PC-3 (cell line): ENCODE data around the gene HK1. TPM values are rescaled to one million over a fixed set of nuclear protein-coding genes. Genes with fewer than 3 reads are reported as not detected.

Experiments used
- ATAC-seq: fragments of 200-7000 bp; cut with Tn5 transposase; 2 replicates; pipeline ENCODE4 v1.9.1; 2020; ENCODE audit warnings: mild to moderate bottlenecking, moderate library complexity
- BruUV-seq: library from RNA; stranded (reverse); fragments of 400-500 nt; replicated peaks from 2 replicates; lab custom pipeline; 2021; lab: Mats Ljungman, UMichigan
- CTCF ChIA-PET: fragments of 300-600 bp; sonication (Branson Sonifier 250); formaldehyde crosslinking; loops from one replicate; lab custom pipeline; 2022; ENCODE audit warnings: antibody characterized with exemption; lab: Charles Lee
- POLR2A ChIA-PET: fragments of 300-600 bp; sonication (Branson Sonifier 250); formaldehyde crosslinking; loops from one replicate; lab custom pipeline; 2022; ENCODE audit warnings: antibody characterized with exemption; ENCODE audit not compliant: unreplicated experiment; lab: Charles Lee
- DNase-seq: peaks from one replicate; pipeline ENCODE4 v3.0.0-alpha.2; 2015
- H2AFZ ChIP-seq: fragments of 300-600 bp; sonication (generic); 2 replicates; pipeline ENCODE4 v1.6.0; 2016; ENCODE audit warnings: antibody characterized with exemption, low read length
- H3F3A ChIP-seq: fragments of 300-600 bp; sonication (generic); one replicate; pipeline ENCODE4 v1.6.0; 2017; ENCODE audit warnings: antibody characterized with exemption, low read length, control low read depth, mild to moderate bottlenecking; ENCODE audit not compliant: unreplicated experiment
- H3K27ac ChIP-seq: fragments of 300-600 bp; sonication (generic); 2 replicates; pipeline ENCODE4 v1.5.1; 2016; ENCODE audit warnings: mild to moderate bottlenecking, low read length
- H3K27me3 ChIP-seq: fragments of 300-600 bp; sonication (generic); 2 replicates; pipeline ENCODE4 v1.6.1; 2016; ENCODE audit warnings: low read length, mixed read lengths
- H3K36me3 ChIP-seq: fragments of 300-600 bp; sonication (generic); 2 replicates; pipeline ENCODE4 v1.6.1; 2016; ENCODE audit warnings: low read depth, mixed run types, low read length, mixed read lengths
- H3K4me1 ChIP-seq: fragments of 300-600 bp; sonication (generic); 2 replicates; pipeline ENCODE4 v1.5.1; 2016; ENCODE audit warnings: low read length; ENCODE audit not compliant: insufficient read depth
- H3K4me2 ChIP-seq: fragments of 300-600 bp; sonication (generic); 2 replicates; pipeline ENCODE4 v1.6.0; 2016; ENCODE audit warnings: low read length
- H3K4me3 ChIP-seq: fragments of 300-600 bp; sonication (generic); 2 replicates; pipeline ENCODE4 v1.5.1; 2016; ENCODE audit warnings: mild to moderate bottlenecking, low read length, mixed read lengths
- H3K79me2 ChIP-seq: fragments of 300-600 bp; sonication (generic); 2 replicates; pipeline ENCODE4 v1.6.1; 2017; ENCODE audit warnings: low read length, mixed read lengths
- H3K9ac ChIP-seq: fragments of 300-600 bp; sonication (generic); 2 replicates; pipeline ENCODE4 v1.6.0; 2016; ENCODE audit warnings: mild to moderate bottlenecking, low read length
- H3K9me2 ChIP-seq: fragments of 300-600 bp; sonication (generic); replicated peaks from 2 replicates; pipeline ENCODE4 v1.6.1; 2016; ENCODE audit warnings: mixed run types, low read length, mixed read lengths
- H3K9me3 ChIP-seq: fragments of 300-600 bp; sonication (generic); 2 replicates; pipeline ENCODE4 v1.6.1; 2016; ENCODE audit warnings: low read length, mixed read lengths
- H4K20me1 ChIP-seq: fragments of 300-600 bp; sonication (generic); 2 replicates; pipeline ENCODE4 v1.6.1; 2016; ENCODE audit warnings: low read length, mixed read lengths
- CTCF ChIP-seq: fragments of 300-600 bp; sonication (generic); conservative IDR thresholded peaks from 2 replicates; pipeline ENCODE4 v1.5.1; 2017; ENCODE audit warnings: antibody characterized with exemption, low read depth, mild to moderate bottlenecking, low read length
- EZH2 ChIP-seq: fragments of 300-600 bp; sonication (generic); IDR thresholded peaks from one replicate; pipeline ENCODE4 v1.6.1; 2017; ENCODE audit warnings: antibody characterized with exemption, mild to moderate bottlenecking, low read length; ENCODE audit not compliant: unreplicated experiment
- EZH2phosphoT487 ChIP-seq: fragments of 300-600 bp; sonication (generic); IDR thresholded peaks from 2 replicates; pipeline ENCODE4 v1.6.1; 2018; ENCODE audit warnings: mild to moderate bottlenecking, antibody characterized with exemption, low read length, borderline replicate concordance
- intact Hi-C: fragments of 100-400 bp; cut with micrococcal nuclease; formaldehyde crosslinking; loops from 2 replicates; pipeline ENCODE4 v1.9.0; 2023
- total RNA-seq: library from RNA; depleted of rRNA; stranded (reverse); fragments of >200 nt; gene quantifications from 2 replicates; pipeline ENCODE4 v1.2.3, GENCODE V29; 2014

The HK1 gene
- total RNA-seq, 1 experiment from 2014 or later = 189 TPM

DNA sequence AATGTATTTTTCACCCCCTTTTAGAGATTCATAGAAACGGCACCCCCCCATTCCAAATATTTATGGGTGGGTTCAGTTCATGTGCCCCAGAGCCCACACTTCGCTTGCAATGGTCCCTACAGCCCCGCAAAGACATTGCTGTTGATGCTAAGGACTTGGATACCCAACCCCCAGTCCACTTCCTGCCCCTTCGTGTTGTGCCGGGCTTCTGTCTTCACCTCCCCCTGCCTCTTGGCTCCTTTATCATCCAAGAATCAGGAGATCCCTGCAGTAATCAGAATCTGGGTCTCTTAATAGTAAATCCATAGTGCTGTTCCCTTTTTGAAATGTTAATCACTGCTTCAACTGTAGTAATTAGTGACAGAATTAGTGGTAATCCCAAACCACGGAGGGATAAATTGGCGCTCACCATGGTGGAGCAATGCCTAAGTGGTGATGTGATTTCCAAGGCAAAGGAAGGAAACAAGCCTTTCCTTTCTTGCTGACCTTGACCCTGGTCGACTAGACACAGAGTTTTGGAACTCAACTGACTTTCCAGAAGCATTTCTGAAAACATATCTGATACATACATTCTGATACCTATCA is 67.7 kb downstream of the HK1 start:
- intact Hi-C loops = no loop called here
- Histone ChIP-seq H3K4me2 (no peak overlapping the region), H3K9me2 (no peaks in the 10 kb centered on the region), H4K20me1 (no peaks in the 10 kb centered on the region), H3K9me3 (no peaks in the 10 kb centered on the region), H3K79me2 (peaks cover 45% of the 10 kb centered on the region), H3K27ac (no peak overlapping the region), H3K9ac (no peak overlapping the region), H3K36me3 (peaks cover 30% of the 10 kb centered on the region), H3F3A (peaks cover 17% of the 10 kb centered on the region), H3K27me3 (no peaks in the 10 kb centered on the region), H3K4me3 (no peak overlapping the region), H3K4me1 (peaks cover 26% of the 10 kb centered on the region), H2AFZ (no peak overlapping the region)
- POLR2A ChIA-PET = no interaction called here
- no peak for ATAC-seq
- TF ChIP-seq EZH2 (no peak), EZH2phosphoT487 (no peak), CTCF (no peak)
- BruUV-seq = no TSS peak
- CTCF ChIA-PET = no interaction called here
- no peak for DNase-seq

DNA sequence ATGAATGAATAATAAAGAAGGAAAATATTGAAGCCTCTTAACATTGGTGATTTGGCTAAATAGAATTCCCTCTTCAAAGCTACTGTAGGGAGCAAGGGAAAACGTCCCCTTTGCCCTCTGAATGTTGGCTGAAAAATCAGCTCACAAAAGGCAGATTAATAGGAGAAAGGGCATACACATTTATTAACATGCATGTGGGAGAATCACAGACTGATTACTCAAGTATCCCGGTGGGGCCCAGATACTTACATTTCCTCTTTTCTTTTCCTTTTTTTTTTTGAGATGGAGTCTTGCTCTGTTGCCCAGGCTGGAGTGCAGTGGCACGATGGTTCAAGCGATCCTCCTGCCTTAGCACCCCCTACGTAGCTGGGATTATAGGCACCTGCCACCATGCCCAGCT is 68.5 kb downstream of the HK1 start:
- Histone ChIP-seq H3K27ac (no peak overlapping the region), H3K4me1 (peaks cover 26% of the 10 kb centered on the region), H4K20me1 (no peaks in the 10 kb centered on the region), H3K4me2 (no peak overlapping the region), H3F3A (peaks cover 17% of the 10 kb centered on the region), H3K9ac (no peak overlapping the region), H3K36me3 (peaks cover 30% of the 10 kb centered on the region), H3K9me3 (no peaks in the 10 kb centered on the region), H2AFZ (no peak overlapping the region), H3K9me2 (no peaks in the 10 kb centered on the region), H3K79me2 (peaks cover 44% of the 10 kb centered on the region), H3K4me3 (no peak overlapping the region), H3K27me3 (no peaks in the 10 kb centered on the region)
- intact Hi-C loops = no loop called here
- ATAC-seq (no peak), DNase-seq (no peak)
- no peak for TF ChIP-seq CTCF
- TF ChIP-seq EZH2phosphoT487 = no peak
- TF ChIP-seq EZH2 = no peak
- BruUV-seq = no TSS peak
- ChIA-PET CTCF (interaction anchor here (0.6 kb wide), 1 partner anchor 149 kb away, joined by 4 read pairs; no protein-coding TSS in a partner anchor), POLR2A (no interaction called here)

GRCh38 chr10:69348816-69349541 is 70.7 kb downstream of the HK1 start:
- H3K27ac ChIP-seq = peak overlapping the region; percentile 89
- peaks cover 20% of the 10 kb centered on the region for H3F3A ChIP-seq
- H3K4me3 ChIP-seq = peak overlapping the region; percentile 5; the same call in 1 of the 2 replicates
- ATAC-seq (peak; percentile 82), DNase-seq (peak; percentile 99)
- H3K79me2 ChIP-seq = peaks cover 41% of the 10 kb centered on the region
- no peaks in the 10 kb centered on the region for H4K20me1 ChIP-seq
- TF ChIP-seq CTCF (no peak), EZH2 (no peak), EZH2phosphoT487 (no peak)
- peak overlapping the region; percentile 59 for H3K9ac ChIP-seq
- ChIA-PET CTCF (interaction anchor here (0.6 to 0.8 kb wide), 3 partner anchors 59 to 452 kb away, joined by 3 to 7 read pairs (median 3); no protein-coding TSS in a partner anchor), POLR2A (interaction anchor here (0.8 kb wide), 1 partner anchor 30 kb away, joined by 11 read pairs; no protein-coding TSS in a partner anchor)
- no peaks in the 10 kb centered on the region for H3K27me3 ChIP-seq
- no peaks in the 10 kb centered on the region for H3K9me3 ChIP-seq
- H2AFZ ChIP-seq = peak overlapping the region; percentile 31
- no peaks in the 10 kb centered on the region for H3K9me2 ChIP-seq
- H3K4me1 ChIP-seq = peaks cover 44% of the 10 kb centered on the region
- TSS peak; percentile 82 for BruUV-seq
- intact Hi-C loops = loop anchor here (1.0 to 2.0 kb wide), 2 partner anchors 11 to 30 kb away; no protein-coding TSS in a partner anchor
- peaks cover 24% of the 10 kb centered on the region for H3K36me3 ChIP-seq
- H3K4me2 ChIP-seq = peak overlapping the region; percentile 50
